ENCODE data around the gene SBSN.

The SBSN gene

DNA sequence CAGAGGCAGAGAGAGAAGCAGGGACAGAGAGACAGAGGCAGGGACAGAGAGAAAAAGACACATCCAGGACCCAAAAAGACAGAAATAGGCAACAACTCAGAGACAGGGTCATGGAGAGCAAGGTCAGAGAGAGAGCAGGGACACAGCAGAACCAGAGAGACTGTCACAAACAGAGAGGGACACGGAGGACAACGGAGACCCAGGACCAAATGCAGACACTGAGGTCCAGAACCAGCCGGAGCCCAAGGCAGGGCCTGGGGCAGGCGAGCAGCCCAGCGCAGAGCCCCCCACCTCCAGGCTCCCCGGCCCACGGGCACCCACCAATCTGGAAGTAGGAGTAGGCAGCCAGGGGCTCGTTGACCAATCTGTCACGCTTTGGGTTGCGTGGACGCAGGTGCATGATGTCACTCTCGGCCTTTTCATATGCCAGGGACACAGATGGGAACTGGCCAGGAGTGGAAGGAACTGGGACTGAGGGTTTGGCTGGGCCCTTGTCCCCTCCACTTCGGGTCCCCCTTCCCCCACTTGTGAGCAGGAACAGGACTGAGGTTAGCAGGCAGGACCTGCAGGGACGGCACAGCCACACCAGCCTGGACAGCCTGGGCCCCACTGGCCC is 25.4 kb upstream of the SBSN start:
- no peak for DNase-seq

DNA sequence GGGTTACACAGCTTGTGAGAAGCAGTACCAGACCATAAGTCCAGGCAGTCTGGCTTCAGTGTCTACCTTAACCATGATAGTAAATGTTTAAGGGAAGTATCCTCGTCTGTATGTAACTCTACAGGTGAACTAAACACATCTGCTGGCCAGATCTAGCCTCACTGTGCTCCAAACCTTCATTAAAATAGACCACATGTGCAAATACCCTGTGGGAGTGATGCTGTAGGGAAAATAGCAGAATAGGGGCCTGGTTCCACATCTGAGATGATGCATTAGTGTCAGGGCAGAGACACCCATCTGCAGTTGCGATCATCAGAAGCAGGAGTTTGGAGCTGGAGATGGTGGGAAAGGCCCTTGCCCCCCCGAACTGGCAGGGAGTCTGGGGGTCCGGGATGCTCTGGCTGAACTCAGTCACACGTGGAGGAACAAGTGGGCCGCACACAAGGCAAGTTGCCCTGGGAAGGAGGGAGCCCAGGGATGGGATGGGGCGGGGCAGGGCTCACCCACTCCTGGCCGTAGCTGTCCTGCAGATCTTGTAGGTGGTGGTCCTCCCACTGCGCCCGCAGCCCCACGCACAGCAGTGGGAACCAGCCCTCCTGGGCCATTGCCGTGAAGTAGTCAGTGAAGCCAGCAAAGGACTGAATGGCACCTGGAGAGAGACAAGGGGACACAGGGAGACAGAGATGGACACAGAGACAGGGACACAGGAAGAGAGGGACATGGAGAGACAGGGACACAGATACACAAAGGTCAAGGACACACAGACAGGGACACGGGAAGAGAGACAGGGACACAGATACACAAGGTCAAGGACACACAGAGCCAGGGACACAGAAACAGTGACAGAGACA is 24.6 kb upstream of the SBSN start:
- no peak for DNase-seq

DNA sequence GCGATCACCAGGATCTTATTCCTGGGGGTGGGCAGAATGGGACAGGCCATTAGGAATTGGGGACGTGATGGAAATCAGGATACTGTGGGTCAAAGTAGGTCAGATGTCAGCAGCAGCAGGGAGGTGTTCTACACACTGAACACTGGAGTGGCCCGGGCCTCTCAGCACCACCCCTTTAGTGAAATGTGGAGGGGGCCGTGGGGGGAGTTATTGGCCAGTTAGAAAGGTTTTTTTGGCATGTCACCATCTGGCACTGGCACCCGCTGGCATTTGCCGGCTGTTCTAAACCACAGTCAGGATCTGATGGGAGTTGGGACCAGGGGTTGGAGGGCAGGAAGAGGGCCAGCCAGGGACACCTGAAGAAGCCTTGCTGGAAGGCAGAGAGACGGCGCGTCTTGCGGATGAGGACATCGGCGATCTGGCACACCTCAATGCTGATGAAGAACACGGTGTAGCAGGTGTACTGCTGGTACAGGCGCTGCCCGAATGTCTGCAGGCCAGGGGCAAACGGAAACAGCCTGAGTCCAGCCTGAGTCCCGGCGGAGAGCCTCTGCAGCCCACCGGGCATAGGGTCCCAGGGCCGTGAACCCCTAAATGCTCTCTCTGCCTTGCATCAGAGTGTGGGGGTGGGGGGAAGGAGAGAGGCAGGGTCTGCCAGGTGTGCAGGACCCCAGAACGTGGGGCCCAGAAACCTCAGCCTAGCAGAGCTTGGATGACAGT is 23.1 kb upstream of the SBSN start:
- DNase-seq: no peak

DNA sequence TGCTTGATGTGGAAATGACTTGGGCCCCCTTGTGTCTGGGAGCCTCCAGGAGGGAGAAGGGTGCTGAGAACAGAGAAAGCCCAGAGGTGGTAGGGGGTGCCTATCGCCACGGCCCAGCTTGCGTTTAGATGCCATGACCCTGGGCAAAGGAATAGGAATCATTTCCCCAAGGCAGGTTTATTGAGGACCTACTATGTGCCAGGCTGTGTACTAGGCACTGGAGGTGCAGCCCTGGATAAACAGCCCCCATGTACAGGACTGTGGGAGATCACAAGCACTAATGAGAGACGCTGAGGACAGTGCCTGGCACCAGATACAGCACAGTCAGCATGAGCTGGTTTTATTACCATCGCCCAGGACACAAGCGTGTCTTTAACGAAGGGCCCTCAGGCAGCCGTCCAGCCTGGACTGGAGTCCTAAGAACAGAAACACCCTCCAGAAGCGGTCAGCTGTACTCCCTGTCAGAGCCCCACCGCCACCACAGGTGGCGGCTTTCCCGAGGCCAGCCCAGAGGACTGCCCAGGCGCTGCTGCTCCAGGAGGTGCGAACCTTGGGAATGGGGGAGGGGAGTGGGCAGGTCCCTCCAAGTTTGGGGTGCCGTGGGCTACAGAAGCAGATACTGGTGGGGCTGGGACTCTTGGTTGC is 21.9 kb upstream of the SBSN start:
- DNase-seq: no peak

DNA sequence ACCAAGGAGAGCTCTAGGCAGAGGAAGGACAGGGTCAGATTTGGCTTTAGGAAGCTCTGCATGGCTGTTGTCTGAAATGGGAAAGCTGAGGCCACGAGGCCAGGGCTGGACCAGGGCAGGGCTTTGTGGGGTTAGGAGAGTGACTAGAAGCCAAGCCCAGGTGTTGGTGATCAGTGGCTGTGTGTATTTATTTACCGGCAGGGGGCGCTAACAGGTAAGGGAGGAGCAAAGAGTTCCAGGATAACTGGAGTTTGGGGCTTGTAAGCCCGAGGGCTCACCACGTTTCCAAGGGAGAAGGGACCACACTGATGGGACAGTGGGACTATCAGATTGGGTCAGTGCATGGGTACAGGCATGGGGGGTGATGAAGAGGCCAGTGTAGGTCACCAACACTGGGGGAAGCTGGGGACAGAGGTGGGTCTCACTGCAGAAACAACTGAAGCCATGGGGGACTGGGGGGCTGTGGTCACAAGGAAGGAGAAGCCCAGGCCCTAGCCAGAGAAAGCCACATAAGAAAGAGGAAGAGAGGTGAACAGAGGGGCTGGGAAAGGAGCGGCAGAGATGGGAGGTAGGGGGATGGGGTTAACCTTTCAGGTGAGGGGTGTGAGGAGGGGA is 21.2 kb upstream of the SBSN start:
- DNase-seq: peak; percentile 56

DNA sequence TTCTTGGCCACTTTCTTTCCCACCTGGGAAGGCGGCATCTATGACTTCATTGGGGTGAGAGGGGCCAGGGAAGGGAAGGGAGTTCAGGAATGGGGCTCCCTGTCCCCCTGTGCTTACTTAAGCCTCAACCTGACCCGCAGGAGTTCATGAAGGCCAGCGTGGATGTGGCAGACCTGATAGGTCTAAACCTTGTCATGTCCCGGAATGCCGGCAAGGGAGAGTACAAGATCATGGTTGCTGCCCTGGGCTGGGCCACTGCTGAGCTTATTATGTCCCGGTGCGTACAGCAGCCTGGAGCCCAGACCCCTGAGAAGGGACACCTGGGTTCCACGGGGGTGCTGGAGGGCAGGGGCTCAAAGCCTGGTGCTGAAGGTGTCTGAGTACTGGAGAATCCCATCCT is 18.4 kb upstream of the SBSN start:
- no peak for DNase-seq

DNA sequence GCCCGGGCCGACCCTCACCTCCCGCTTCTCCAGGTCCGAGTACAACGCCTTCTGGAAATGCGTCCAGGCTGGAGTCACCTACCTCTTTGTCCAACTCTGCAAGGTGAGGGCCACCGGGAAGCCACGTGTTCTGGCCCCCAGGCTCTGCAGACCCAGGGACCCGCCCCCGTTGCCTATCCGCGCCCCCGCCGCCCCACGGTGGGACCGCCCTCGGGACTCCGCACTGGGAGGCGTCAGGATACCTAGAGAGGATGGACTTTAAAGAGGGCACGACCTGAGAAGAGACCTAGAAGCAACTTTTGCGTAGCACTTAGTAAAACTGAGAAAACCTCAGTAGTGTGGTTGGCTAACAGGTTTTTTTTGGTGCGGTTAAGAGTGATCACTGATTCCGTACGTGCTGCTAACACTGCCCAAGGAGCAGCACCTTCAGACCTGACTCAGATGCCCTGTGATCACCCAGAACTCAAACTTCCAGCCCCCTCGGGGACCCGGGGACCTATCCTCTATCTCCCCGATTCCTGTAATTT is 17.8 kb upstream of the SBSN start:
- DNase-seq: no peak

DNA sequence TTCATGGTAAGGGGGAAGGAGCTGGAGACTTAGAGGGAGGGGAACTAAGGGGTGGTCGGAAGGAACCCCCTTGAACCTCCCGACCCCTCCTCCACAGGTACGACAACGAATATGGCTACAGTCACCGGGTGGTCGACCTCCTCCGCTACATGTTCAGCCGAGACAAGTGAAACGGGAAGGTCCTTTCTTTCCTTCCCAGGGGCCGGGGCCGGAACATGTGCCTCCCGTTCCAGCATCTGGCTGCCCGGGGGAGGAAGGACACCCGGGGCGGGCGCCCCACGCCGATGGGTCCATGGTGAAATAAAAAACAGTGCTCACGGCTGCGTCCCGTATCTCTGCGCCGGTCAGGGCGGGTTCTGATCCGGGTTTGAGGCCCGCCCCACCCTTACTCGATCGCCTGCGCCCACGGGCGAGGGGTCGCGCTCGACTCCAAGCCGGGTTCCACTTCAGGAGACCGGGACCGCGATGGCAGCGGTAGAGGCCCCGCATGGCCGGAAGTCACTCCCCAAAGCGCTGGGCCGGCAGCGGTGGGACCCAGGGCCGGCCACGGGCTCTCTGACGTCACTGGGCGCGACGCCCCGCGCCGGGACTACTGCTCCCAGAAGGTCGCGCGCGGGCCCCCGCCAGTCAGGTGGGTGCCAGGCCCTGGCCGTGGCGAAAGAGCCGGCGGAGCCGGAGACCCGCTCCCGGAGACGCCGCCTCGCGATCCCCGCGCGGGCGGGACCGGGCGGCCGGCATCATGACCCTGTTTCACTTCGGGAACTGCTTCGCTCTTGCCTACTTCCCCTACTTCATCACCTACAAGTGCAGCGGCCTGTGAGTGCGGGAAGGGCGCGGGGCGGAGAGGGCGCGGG is 17.1 kb upstream of the SBSN start, which contains the start of gene TMEM147:
TMEM147 (plus strand) TSS at position 626 of the 854 bp plus-strand sequence; CDS start at position 740, 114 bp downstream.
- peak; percentile 84 for DNase-seq

DNA sequence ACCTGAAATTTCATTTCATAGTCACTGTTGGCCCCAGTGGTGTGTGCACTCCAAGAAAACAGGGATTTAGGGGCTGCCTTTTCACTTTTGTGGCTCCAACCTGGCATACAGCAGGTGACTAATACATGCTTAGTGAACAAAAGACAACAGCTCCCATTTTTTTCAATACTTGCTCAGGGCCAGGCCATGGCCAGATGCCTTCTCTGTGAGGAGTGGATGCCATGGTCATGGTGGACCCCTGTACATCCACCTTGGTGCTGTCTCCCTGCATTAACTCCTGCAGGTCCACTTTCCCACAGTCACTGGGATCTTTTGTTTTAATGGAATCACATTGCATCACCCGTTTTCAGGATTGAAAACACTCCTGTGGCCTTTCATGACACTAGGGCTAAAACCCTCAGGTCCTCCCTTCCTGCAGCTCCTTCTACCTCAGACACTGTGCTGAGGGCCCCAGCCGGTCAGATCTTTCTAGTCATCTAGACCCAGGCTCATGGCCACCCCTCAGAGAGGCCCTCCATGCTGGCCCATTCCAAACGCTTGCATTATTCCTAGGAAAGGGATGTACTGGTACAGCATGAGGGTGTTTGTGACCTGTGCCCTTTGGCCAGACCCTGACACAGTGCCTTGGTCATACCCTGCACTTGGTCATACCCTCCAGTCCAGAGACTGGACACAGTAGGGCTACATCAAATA is 16.1 kb upstream of the SBSN start:
- DNase-seq: no peak

DNA sequence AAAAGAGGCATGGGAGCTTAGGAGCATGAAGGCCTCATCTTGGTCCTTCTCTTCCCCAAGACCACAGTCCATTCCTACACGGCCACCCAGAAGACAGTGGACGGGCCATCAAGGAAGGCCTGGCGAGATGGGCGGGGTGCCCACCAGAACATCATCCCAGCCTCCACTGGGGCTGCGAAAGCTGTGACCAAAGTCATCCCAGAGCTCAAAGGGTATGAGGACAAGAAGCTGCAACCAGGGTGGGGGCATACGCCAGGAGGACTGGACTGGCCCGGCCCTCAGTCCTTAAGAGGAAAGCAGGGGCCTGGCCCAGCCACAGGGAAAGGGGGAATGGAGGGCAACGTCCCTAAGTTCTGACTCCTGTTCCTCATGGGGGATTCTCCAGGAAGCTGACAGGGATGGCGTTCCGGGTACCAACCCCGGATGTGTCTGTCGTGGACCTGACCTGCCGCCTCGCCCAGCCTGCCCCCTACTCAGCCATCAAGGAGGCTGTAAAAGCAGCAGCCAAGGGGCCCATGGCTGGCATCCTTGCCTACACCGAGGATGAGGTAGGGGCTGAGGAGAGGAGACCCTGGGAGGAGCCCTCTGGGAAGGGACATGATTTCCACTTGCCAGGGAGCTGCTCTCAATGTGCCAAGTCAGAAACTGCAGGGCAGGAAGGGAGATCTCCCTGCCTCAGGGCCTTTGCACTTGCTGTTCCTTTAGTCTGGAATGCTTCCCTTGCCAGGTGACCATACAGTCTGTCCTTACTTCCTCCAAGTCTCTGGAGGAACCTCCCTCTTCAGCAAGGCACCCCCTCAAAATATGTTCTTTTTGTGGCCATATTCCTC is 15.4 kb upstream of the SBSN start:
- no peak for DNase-seq

DNA sequence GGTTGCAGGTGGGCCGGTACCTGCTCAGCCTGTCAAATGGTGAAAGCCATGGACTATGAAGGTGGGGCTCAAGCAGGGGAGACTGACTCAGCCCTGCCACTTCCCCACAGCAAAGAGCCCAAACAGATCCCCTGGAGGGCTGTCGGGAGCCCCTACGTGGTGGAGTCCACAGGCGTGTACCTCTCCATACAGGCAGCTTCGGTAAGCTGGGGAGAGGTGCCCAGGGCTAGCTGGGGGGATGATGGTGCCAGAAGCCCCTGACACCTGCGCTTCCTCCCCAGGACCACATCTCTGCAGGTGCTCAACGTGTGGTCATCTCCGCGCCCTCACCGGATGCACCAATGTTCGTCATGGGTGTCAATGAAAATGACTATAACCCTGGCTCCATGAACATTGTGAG is 14.1 kb upstream of the SBSN start:
- DNase-seq: no peak

DNA sequence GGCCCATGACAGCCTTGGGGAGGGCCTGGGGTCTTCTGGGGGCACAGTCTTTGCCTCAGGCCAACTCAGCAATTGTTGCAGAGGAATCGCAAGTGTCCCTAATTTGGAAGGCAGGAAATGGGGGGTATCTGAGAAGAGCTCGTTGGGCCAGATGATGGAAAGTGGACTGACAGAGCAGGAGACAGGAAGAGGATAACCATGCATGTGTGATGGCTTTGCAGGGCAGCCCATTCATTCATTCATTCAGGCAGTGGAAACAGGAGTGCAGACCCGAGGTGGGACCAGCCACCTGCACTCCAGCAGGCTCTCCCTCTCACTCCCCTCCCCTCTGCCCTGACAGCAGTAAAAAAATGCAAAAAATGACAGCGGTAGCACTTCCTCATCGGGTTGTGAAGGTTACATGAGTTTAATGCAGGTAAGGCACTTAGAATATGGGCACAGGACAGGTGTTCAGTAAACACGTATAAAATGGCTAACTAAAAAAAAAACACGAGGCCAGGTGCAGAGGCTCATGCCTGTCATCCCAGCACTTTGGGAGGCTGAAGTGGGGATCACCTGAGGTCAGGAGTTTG is 12.3 kb upstream of the SBSN start:
- no peak for DNase-seq

DNA sequence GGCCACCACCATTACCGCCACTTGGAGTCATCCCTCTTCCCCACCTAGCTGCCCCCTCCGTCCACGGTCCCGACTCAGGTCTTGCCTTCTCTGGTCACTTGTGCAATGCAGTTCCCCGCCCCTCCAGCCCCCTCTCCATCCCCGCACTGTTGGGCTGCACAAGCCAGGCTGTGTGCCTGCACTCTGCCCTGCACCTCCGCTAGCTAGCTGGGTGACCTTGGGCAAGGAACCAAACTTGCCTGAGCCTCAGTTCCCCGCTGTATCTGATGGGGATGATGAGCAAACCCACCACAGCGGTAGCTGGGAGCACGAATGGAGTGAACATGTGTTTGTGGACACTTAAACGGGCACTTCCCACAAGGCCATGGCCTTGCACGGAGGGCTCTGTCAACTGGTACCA is 11.7 kb upstream of the SBSN start:
- no peak for DNase-seq

DNA sequence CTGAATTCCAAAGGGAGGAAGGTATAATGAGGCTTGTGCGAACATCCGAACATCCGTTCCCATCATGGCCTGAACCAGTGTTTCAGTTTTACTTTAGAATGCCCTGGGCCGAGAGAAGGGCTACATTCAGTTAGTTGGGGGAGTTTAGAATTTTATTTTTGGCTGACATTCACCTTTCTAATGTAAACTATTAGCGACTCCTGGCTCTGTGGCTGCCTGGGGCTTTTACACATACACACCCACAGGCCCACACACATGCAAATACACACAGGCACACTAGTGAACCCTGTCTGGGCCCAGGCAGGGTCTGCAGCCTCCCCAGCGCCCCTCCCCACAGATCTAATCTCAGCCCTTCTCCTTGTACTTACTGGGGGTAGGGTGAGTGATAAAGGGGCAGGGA is 11.2 kb upstream of the SBSN start:
- DNase-seq: no peak

DNA sequence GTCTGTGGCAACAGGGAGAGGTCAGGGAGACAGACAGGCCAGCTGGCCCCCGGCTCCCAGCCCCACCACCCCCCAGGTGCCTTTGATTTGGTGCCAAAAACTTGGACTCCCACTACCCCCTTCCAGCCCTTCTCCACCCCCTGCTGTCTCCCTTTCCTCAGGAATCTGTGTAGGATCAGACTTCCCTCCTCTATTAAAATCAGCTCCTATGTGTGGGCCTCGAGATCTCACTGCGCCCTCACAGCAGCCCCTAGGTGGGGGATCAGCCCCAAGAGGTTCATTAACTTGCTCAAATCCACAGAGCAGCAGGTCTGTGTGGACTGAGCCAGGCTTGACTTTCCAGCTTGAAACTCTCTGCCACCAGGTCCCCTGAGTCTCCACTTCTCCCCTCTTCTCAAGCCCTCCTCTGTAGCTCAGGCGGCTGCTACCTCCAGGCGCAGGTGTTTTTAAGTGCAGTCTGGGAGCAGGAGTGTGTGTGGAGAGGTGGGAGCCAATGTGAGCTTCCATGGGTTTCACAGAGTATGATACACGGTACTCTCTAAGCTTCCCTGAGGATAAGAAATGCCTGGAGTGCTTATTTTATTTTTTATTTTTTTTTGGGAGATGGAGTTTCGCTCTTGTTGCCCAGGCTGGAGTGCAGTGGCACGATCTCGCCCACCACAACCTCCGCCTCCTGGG is 6.8 kb upstream of the SBSN start:
- no peak for DNase-seq

DNA sequence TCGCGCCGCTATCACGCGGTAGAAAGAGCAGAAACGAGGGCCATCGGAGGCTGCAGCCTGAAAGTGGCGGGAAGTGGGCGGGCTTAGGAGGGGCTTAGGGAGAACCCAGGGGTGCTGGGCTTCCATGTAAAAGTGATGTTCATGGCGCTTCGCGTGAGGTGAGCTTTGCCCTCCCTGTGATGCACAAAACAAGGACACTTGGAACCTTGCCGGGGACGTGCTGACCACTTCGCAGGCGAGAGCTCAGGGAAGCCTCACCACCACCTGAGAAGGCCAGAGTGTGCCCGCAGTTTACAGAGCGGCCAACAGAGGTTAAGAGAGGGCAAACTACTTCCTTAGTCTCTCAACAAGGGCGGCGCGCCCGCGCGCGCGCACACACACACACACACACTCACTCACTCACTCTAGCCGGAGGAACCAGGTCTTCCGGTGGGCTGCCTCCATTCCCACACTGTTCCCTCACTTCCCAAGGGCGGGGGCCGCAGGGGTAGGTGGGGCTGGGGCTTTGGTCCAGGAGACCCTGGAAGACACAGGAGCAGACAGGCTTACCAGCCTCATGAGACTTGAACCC is 5.8 kb upstream of the SBSN start:
- no peak for DNase-seq

DNA sequence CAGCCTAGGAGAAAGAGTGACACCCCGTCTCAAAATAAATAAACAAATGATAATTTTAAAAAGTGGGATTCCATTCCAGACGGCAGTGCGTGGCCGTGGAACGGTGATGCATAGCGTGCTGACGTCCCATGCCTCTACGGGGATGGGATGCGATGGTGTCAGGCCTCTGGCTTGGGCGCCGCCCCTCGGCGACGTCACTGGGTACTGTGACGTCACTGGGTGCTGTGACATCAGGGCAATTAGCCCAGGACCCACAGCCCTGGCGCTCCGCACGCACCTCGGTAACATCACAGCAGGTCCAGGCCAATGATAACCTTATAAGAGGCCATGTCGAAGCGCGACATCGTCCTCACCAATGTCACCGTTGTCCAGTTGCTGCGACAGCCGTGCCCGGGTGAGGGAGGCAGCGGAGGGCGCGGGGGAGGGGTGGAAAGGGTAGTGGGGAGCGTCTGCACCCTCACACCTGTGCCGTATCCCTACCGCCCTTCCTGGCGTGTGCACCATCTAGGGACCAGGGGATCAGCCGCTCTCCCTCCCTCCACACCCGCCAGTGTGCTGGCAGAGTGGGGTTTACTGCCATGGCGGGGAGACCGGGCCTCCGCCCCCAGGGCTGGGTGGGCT is 5.2 kb upstream of the SBSN start, which contains the start of gene GAPDHS:
GAPDHS (plus strand) TSS at position 256 of the 621 bp plus-strand sequence; CDS start at position 328, 72 bp downstream.
- DNase-seq: no peak

DNA sequence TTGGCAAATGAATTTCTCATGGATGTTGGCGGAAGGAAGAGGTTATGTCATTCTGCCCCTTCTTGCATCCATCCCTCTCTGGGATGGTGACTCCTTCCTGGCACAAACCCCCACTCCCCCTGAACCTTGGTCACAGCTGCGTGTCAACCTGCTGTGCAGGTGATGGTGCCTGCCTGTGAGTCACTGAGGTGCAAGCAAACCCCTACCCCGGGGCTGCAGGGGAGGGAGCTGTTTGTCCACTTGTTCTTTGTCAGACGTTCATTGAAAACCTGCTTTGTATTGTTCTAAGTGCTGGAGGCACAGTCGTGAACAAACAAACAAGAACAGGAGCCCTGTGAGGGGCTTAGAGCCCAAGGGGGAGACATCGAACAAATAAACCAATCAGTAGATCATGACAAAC is 3.2 kb upstream of the SBSN start:
- DNase-seq: no peak
